ENCODE data around the gene CHCHD6.
"Not testable (repeated sequence)": the region's sequence is repeated elsewhere in the genome, so short reads cannot be mapped to it uniquely, and the experiment has no call there.

The CHCHD6 gene

GRCh38 chr3:126777366-126777765 lies 73.3 kb downstream of the CHCHD6 start:
- DNase-seq: peak in 1 of 2 experiments; percentile 11

- no peak for DNase-seq
Observed at GRCh38 chr3:126780666-126781065, 76.6 kb downstream of the CHCHD6 start.

DNA sequence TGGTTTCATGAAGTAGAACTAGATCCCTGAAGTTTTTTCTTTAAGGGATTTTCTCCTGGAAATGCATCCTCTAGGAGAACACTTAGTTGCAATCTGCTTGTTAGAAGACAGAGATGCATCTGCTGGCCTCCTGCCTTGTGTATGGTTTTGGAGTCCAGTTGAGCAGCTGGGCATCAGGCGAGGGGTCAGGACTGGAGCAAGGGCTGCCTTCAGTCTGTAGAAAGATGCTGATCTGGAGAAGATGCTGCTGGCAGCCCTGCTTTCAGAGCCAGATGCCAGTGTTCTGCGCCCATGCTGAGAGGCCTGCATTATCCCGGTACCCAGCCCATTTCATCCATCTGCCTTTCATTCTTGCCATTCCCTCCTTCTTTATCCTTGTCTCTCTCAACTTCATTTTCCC lies 77.4 kb downstream of the CHCHD6 start:
- no peak for DNase-seq

DNA sequence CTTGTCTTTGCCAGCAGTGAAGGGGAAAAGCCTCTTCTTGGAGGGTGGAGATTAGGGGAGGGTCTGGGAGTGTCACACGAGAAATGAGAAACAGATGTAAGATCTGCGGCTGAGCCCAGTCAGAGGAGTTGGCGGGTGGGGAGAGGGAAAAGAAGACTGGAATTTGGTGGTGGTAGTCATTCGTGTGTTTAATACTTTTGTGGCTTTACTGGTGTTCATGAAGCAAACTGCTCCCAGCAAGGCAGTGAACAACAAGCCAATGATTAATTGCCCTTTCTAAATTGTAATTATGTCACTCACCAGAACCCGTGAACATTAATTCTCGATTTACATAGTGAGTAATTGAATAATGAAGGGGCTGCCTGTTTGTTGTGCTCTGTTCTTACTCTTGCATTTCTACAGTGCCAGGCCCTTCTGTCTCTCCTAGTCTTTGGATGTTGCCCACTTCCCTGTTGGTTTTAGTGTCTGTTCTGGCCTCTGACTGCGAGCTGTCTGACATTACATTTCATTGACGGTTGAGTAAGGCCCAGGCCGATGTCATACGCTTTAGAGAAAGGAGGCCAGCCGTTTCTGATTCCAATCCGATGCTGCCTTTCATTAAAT lies 78.0 kb downstream of the CHCHD6 start:
- no peak for DNase-seq

DNA sequence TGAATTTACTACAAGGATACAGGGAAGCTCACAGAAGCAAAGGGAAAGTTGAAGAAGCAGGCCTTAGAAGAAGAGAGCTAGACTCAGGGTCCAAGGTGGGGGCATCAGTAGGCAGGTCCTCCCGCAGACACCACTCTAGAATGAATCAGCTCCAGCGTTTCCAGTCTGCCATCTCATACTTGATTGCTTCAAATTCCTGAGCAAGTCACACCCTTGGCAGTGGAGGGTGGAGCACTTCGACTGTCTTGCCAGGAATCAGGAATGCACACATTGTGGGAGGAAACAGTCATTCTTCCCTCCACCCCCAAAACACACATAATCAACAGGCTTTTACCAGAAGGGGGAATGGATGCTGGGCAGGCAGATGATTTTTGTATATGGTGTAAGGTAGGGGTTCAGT lies 78.5 kb downstream of the CHCHD6 start:
- no peak for DNase-seq

DNA sequence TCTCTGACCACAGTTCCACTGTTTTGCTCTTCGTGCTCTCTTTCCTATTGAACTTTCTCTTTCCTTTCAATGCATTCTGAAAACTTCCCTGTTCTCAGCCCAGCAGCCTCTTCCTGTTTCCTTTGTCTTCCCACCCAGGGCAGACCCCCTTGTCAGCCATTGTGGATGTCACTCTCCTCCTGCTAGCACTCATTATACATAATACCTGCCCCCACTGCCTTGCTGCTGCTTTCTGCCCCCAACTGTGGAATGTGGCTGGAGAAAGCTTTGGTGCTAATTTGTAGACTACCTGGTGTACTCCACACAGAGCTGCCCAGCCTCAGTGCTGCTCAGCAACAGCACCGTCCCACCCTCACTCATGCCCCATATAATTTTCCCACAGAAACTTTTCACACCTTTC lies 80.2 kb downstream of the CHCHD6 start:
- DNase-seq: no peak

DNA sequence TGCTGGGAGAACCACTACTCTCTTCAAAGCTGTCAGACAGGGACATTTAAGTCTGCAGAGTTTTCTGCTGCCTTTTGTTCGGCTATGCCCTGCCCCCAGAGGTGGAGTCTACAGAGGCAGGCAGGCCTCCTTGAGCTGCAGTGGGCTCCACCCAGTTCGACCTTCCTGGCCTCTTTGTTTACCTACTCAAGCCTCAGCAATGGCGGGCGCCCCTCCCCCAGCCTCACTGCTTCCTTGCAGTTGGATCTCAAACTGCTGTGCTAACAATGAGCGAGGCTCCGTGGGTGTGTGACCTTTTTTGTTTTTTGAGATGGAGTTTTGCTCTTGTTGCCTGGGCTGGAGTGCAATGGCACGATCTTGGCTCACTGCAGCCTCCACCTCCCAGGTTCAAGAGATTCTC lies 87.3 kb downstream of the CHCHD6 start:
- not testable (repeated sequence) for DNase-seq

- no peak for DNase-seq
Observed at GRCh38 chr3:126792998-126793397, 89.0 kb downstream of the CHCHD6 start.

DNA sequence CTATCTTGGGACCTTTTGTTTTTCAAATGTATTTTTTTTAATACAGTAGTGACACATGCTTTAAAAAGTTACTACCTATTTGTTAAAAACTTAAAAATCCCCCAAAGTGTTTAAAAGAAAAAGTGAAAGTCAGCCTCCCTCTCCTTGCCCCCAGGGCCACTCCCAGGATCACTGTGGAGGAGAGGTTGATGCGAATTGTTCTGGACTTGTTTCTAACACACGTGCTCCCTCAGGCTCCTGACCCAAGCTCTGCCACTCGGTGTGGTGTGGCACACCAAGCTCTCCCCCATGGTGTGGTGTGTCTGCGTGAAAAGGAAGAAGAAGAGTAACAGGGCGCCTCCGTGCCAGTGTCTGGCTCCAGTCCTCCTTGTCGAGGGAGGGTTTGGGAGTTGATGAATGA lies 93.5 kb downstream of the CHCHD6 start:
- no peak for DNase-seq

DNA sequence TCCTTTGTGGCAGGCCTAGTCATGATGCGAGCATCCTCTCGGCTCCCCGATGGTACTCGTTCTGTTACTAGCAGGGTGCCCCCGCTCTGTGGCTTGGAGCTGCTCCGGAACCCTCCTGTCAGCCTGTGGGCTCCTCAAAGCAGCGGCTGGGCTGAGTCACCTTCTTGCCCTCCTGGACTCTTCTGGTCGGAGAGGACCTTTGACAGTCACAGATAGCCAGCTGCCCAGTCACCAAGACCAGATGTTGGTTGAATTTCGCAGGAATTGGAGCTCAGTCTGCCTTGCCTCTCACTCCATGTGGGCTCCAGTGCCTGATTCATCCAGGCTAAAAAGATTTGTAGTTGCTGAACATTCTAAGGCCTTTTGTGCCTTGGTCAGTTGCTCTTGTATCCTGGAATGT lies 94.5 kb downstream of the CHCHD6 start:
- DNase-seq: no peak

DNA sequence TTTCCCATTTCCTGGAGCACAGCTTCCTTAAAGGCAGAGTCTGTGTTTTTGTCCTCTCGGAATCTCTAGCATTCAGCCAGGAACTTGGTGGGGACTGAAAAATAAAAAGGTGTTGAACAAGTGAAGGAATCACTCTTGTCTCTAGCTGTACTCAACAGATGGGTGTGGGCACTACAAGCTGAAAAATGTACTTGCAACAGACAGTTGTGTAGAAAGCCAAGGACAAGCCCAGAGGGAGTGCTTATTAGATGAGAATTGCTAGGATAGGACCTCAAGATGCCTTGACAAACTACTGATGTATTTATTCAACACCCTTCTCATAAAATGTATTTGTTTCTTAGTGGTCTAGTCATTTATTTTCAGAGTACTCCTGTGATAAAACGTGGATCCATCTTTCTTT lies 95.1 kb downstream of the CHCHD6 start:
- no peak for DNase-seq

GRCh38 chr3:126801312-126801711 lies 97.3 kb downstream of the CHCHD6 start:
- not testable (repeated sequence) for DNase-seq

- no peak for DNase-seq
Observed at GRCh38 chr3:126807795-126808194, 103.8 kb downstream of the CHCHD6 start.

DNA sequence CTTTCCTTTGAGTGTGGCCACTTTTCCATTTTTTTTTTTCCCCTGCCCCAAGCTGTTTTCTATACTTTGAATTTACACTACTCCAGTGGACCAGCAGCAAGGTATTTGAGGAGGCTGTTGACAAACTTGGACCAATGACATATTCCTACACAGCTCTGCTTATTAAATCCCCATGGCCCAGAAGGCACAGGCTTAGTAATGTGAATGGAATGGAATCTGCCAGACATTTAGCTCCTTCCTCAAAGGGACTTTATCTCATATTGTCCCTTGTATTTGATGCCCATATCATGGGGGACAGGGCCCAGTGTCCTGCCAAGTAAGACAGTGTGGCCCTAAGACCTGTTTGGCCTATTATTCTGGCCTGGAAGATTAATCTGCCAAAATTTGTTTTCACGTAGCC lies 107.5 kb downstream of the CHCHD6 start:
- no peak for DNase-seq

DNA sequence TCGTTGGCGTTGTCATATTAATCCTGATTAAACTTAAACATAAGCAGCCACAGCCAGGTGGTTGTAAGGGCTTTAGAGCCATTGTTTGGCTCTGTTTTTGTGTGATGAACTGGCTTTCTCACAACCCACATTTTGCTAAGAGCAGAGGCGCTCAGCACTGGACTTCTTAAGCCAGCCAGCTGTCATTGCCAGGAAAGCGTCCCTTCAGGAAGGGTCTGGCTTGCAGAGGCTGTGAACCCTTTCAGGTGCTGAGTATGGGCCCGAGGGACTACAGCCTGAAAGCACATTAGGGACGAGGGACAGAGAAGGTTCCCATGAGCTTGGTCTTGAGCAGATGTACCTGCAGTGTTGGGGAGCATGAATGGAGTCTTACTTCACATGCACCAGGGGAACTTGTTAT lies 112.3 kb downstream of the CHCHD6 start:
- DNase-seq: no peak

DNA sequence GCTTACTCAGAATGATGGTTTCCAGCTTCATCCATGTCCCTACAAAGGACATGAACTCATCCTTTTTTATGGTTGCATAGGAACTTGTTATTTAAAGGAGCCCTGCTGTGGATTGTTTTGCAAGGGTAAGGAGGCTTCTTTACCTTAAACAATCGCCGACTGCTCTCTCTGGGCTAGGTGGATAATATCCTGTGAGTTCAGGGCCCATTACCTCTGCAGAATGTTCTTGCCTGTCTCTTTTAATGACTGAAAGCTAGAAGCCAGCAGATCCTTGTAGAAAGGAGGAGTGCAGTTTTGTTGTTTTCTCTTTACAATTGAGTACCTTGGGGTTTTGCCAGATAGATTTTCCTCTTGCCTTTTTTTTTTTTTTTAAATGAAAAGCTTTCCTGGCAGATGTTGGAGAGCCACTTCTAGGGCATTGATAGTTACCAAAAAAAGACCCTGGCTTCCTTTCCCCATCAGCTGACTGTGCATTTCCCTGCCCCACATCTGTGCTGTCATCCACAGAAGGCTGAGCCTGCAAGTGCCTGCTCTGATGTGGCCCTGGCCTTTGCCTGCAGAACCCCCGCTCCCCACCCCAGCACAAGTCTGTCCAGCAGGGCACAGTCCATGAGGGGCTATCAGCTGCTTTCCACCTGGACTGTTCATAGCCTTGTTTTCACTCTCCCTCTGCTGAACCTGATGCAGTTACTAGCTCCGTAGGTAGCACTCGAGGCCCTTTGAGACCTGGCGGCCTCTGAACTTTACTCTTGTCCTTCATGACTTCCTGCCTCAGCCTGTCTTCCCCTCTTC lies 113.1 kb downstream of the CHCHD6 start:
- peak; percentile 18 to 22 for DNase-seq

DNA sequence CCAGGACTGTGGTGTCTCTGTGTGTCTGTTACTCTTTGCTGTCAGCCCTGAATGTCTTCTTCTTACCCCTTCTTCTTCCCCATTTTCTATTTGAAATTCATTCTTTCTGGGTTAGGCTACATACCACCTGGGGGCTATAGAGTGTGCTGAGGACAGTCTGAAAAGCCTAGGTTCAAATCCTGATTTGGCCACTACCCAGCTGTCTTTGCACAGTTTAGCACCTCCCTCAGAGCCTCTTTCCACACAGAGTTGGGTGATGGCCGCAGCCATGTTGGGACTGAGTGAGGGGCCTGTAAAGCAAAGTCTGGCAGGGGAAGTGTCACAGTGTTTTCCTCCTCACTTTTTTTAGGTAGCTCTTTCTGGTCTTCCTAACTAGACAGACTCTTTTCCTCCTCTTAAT lies 113.7 kb downstream of the CHCHD6 start:
- DNase-seq: no peak

GRCh38 chr3:126818400-126819095 lies 114.5 kb downstream of the CHCHD6 start:
- no peak for DNase-seq

GRCh38 chr3:126826693-126827092 lies 122.7 kb downstream of the CHCHD6 start:
- DNase-seq: no peak

GRCh38 chr3:126827121-126827520 lies 123.1 kb downstream of the CHCHD6 start:
- no peak for DNase-seq

GRCh38 chr3:126828306-126828705 lies 124.3 kb downstream of the CHCHD6 start:
- DNase-seq: no peak

DNA sequence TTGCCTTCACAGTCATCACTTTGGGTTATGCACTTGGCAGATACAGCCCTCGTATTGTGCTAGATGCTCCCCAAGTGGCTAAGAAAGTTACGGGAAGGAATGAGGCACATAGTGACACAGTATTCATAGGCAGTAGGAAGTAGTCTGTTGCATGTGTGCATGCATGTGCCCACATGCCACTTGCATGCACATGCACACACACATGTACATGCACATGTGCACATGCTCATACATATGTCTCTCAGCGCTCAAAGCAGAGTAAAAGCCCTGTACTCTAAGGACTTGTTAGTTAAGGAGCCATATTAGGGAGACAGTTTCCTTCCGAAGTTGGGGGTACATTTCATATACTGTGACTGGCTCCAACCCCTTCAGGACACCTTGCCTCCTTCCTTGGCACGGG lies 128.9 kb downstream of the CHCHD6 start:
- no peak for DNase-seq

DNA sequence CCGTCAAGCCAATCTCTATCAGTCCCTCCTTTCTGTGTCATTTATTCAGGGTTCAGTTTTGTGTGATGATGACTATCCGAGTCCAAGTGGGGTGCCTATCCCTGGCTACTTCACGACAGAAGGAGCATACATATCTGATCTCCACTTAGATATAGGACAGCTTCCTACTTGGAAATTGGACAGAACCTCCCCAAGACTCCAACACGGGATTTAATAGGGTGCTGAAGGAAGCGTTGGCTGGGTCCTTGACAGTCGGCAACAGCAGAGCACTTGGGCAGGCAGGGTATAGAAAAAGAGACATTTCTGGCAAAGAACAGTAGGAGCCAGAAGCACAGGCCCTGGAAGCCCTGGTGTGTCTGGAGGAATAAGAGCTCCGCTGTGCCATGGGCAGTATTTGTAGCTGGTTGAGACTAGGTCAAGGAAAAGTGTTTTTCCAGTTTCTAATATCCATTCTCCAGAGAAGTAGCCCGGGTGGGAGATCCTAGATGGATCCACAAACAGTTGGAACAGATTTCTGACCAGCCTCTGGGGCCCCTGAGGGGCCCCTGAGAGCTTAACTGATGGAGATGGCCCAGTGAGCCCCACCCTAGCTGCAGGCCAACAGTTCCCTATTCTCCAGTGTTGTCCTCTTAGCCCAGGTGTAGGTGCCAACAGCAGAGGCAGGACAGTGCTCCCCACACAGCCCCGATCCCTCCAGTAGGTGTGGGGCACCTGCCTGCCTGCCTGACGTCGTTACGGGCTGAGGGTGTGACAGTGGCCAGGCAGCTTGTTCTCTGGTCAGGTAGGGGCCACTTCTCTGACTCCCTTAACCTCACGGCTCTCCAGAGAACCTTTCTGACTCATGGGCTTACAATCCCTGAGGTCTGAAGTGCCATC lies 130.8 kb downstream of the CHCHD6 start:
- DNase-seq: no peak
